ENCODE data around the gene SCAMP2.

- TF ChIP-seq, protein P1, sequence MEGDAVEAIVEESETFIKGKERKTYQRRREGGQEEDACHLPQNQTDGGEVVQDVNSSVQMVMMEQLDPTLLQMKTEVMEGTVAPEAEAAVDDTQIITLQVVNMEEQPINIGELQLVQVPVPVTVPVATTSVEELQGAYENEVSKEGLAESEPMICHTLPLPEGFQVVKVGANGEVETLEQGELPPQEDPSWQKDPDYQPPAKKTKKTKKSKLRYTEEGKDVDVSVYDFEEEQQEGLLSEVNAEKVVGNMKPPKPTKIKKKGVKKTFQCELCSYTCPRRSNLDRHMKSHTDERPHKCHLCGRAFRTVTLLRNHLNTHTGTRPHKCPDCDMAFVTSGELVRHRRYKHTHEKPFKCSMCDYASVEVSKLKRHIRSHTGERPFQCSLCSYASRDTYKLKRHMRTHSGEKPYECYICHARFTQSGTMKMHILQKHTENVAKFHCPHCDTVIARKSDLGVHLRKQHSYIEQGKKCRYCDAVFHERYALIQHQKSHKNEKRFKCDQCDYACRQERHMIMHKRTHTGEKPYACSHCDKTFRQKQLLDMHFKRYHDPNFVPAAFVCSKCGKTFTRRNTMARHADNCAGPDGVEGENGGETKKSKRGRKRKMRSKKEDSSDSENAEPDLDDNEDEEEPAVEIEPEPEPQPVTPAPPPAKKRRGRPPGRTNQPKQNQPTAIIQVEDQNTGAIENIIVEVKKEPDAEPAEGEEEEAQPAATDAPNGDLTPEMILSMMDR (conservative IDR thresholded peaks at IDR 0.05 in 1 of 2, IDR thresholded peaks at IDR 0.05 in 1 of 2; ENCODE audit: low read depth in 1 of 2, low read length in 2 of 2) = no peak
- TF ChIP-seq EZH2 (IDR thresholded peaks at IDR 0.05; ENCODE audit: low read length, missing control alignments) = no peak
Observed at GRCh38 chr15:74892931-74893330, 19.8 kb upstream of the SCAMP2 start.
